ENCODE results near the gene SOX5.

GRCh38 chr12:23947395-23947794 lies 2.1 kb downstream of the SOX5 start:
- TF ChIP-seq CTCF (IDR thresholded peaks at IDR 0.05; ENCODE audit: control extremely low read depth in 1 of 3, insufficient read depth in 1 of 3, low read depth in 1 of 3, low read length in 3 of 3) (no peak), CBX5 (IDR thresholded peaks at IDR 0.05; ENCODE audit: low read depth, low read length) (no peak), JUN (IDR thresholded peaks at IDR 0.05; ENCODE audit: low read depth, low read length) (no peak), RAD21 (IDR thresholded peaks at IDR 0.05 in 1 of 2, conservative IDR thresholded peaks at IDR 0.05 in 1 of 2; ENCODE audit: low read depth in 2 of 2, low read length in 2 of 2) (no peak), USF2 (IDR thresholded peaks at IDR 0.05; ENCODE audit: low read length) (no peak), MAX (IDR thresholded peaks at IDR 0.05) (no peak), POLR2AphosphoS5 (IDR thresholded peaks at IDR 0.05; ENCODE audit: low read depth, low read length) (no peak), EP300 (IDR thresholded peaks at IDR 0.05; ENCODE audit: borderline replicate concordance in 1 of 2, low read depth in 2 of 2, low read length in 2 of 2) (no peak), ASH2L (IDR thresholded peaks at IDR 0.05; ENCODE audit: low read length) (no peak), POLR2A (IDR thresholded peaks at IDR 0.05; ENCODE audit: control extremely low read depth in 1 of 2, low read depth in 2 of 2, low read length in 2 of 2) (no peak), RXRA (IDR thresholded peaks at IDR 0.05; ENCODE audit: insufficient read depth, low read depth, low read length) (no peak), ATF3 (IDR thresholded peaks at IDR 0.05; ENCODE audit: insufficient read depth, low read depth, low read length) (no peak), GABPA (IDR thresholded peaks at IDR 0.05; ENCODE audit: borderline replicate concordance, insufficient read depth, low read length) (no peak), CHD2 (IDR thresholded peaks at IDR 0.05; ENCODE audit: low read length) (no peak)
